ENCODE data around the gene CCL22.

The CCL22 gene

GRCh38 chr16:57377080-57377841 lies 18.7 kb downstream of the CCL22 start:
- no peak for DNase-seq

GRCh38 chr16:57379579-57379978 lies 21.0 kb downstream of the CCL22 start:
- DNase-seq = no peak

- DNase-seq = no peak
Observed at GRCh38 chr16:57380671-57381462, 22.3 kb downstream of the CCL22 start.

- no peak for DNase-seq
Observed at GRCh38 chr16:57381791-57382534, 23.4 kb downstream of the CCL22 start.

- DNase-seq = no peak
Observed at GRCh38 chr16:57382535-57383275, 24.1 kb downstream of the CCL22 start.

GRCh38 chr16:57383276-57384247 lies 25.0 kb downstream of the CCL22 start:
- no peak for DNase-seq

- DNase-seq = no peak
Observed at GRCh38 chr16:57384248-57385070, 25.9 kb downstream of the CCL22 start.

- no peak for DNase-seq
Observed at GRCh38 chr16:57385083-57385482, 26.5 kb downstream of the CCL22 start.

GRCh38 chr16:57386381-57386951 lies 27.9 kb downstream of the CCL22 start:
- DNase-seq = no peak

- DNase-seq = no peak
Observed at GRCh38 chr16:57387598-57388354, 29.2 kb downstream of the CCL22 start.

- no peak for DNase-seq
Observed at GRCh38 chr16:57388359-57389086, 29.9 kb downstream of the CCL22 start.

- no peak for DNase-seq
Observed at GRCh38 chr16:57389087-57389468, 30.5 kb downstream of the CCL22 start.

GRCh38 chr16:57390636-57391295 lies 32.2 kb downstream of the CCL22 start:
- DNase-seq = no peak

- no peak for DNase-seq
Observed at GRCh38 chr16:57391300-57391699, 32.7 kb downstream of the CCL22 start.

GRCh38 chr16:57391708-57392107 lies 33.1 kb downstream of the CCL22 start:
- DNase-seq = no peak

GRCh38 chr16:57392694-57393093 lies 34.1 kb downstream of the CCL22 start:
- no peak for DNase-seq

- DNase-seq = no peak
Observed at GRCh38 chr16:57394444-57394843, 35.9 kb downstream of the CCL22 start.

GRCh38 chr16:57395026-57395425 lies 36.4 kb downstream of the CCL22 start:
- DNase-seq = no peak

Data from DMS153 (cell line).